Myometrial cell (primary cell): ENCODE data around the gene PGR. TPM values are rescaled to one million over a fixed set of nuclear protein-coding genes. Genes with fewer than 3 reads are reported as not detected.

Experiments
- total RNA-seq: library from RNA; depleted of rRNA; stranded (reverse); fragments of >200 nt; gene quantifications from 2 replicates; pipeline ENCODE4 v1.2.3, GENCODE V29; 2015

Gene PGR
- total RNA-seq = 0.58 and 2.8 TPM in 2 replicates

GRCh38 chr11:101129203-101129943 lies at the start of gene PGR:
PGR (minus strand) TSS chr11:101129813; CDS start chr11:101129070, 743 bp downstream.

